Measurements from ENCODE around the gene UGT1A9. TPM values are rescaled to one million over a fixed set of nuclear protein-coding genes. Genes with fewer than 3 reads are reported as not detected.

The UGT1A9 gene
- total RNA-seq, 4 donors from 2014 or later: 4.6 to 18.7 (median 10.5) TPM

GRCh38 chr2:233690444-233690843 is 18.7 kb downstream of the UGT1A9 start:
- H3K9me3 ChIP-seq: no peaks in the 10 kb centered on the region
- no peak for TF ChIP-seq POLR2AphosphoS5 (IDR thresholded peaks at IDR 0.05)
- no peak for TF ChIP-seq EP300 (IDR thresholded peaks at IDR 0.05; ENCODE audit: low read depth)
- no peak for TF ChIP-seq POLR2A (IDR thresholded peaks at IDR 0.05)
- no peak for TF ChIP-seq CTCF (IDR thresholded peaks at IDR 0.05)
- H3K27ac ChIP-seq: peak overlapping the region in 3 of 4 donors; percentile 66 to 80 (median 74)
- WGBS, 2 donors (ENCODE audit: low coverage in 1 of 2): 53 to 55% methylated on average over 4 of the region's 4 CpGs
- H3K4me3 ChIP-seq: no peak overlapping the region
- no peaks in the 10 kb centered on the region for H3K36me3 ChIP-seq
- in situ Hi-C loops (cut with MboI; ENCODE audit: low pct_ligation_motif_present in 1 of 4, low pct_unique_long_range_greater_than_20kb in 1 of 4, low sequenced_read_pairs in 3 of 4) (no loop called here), intact Hi-C loops (cut with DNase I; ENCODE audit: low total_unique reads) (no loop called here)
- no peak for DNase-seq
- H3K27me3 ChIP-seq: no peaks in the 10 kb centered on the region
- peaks cover 0 to 39% (median 30%) of the 10 kb centered on the region in 4 donors for H3K4me1 ChIP-seq

GRCh38 chr2:233691443-233692433 is 20.0 kb downstream of the UGT1A9 start:
- in situ Hi-C loops (cut with MboI; ENCODE audit: low pct_ligation_motif_present in 1 of 4, low pct_unique_long_range_greater_than_20kb in 1 of 4, low sequenced_read_pairs in 3 of 4): no loop called here
- Histone ChIP-seq H3K9me3 (no peaks in the 10 kb centered on the region), H3K36me3 (no peaks in the 10 kb centered on the region), H3K4me1 (peaks cover 0 to 37% (median 30%) of the 10 kb centered on the region in 4 donors), H3K27ac (peak overlapping the region; percentile 42 to 80 (median 70)), H3K4me3 (no peak overlapping the region), H3K27me3 (no peaks in the 10 kb centered on the region)
- WGBS, 2 donors (ENCODE audit: low coverage in 1 of 2): 43 to 47% methylated on average over 6 to 11 of the region's 11 CpGs
- TF ChIP-seq POLR2AphosphoS5 (IDR thresholded peaks at IDR 0.05) (peak in 2 of 3 donors; percentile 3 to 38), CTCF (IDR thresholded peaks at IDR 0.05) (no peak), EP300 (IDR thresholded peaks at IDR 0.05; ENCODE audit: low read depth) (no peak)
- intact Hi-C loops (cut with DNase I; ENCODE audit: low total_unique reads): no loop called here
- peak; percentile 69 for DNase-seq

- H3K4me3 ChIP-seq: no peak within 1 kb of the TSS
- no peaks in the 10 kb centered on the region for H3K36me3 ChIP-seq
- TF ChIP-seq CTCF (IDR thresholded peaks at IDR 0.05): no peak
- no peak for TF ChIP-seq POLR2A (IDR thresholded peaks at IDR 0.05)
- TF ChIP-seq POLR2AphosphoS5 (IDR thresholded peaks at IDR 0.05): no peak
- TF ChIP-seq EP300 (IDR thresholded peaks at IDR 0.05; ENCODE audit: low read depth): no peak
- DNase-seq: no peak
- H3K27me3 ChIP-seq: no peaks in the 10 kb centered on the region
- peak within 1 kb of the TSS; percentile 42 to 80 (median 70) for H3K27ac ChIP-seq
- H3K4me1 ChIP-seq: peaks cover 0 to 37% (median 30%) of the 10 kb centered on the region in 4 donors
- H3K9me3 ChIP-seq: no peaks in the 10 kb centered on the region
- in situ Hi-C loops (cut with MboI; ENCODE audit: low pct_ligation_motif_present in 1 of 4, low pct_unique_long_range_greater_than_20kb in 1 of 4, low sequenced_read_pairs in 3 of 4): no loop called here
- WGBS, 2 donors (ENCODE audit: low coverage in 1 of 2): 53 to 66% methylated on average over 2 to 4 of the region's 4 CpGs
- intact Hi-C loops (cut with DNase I; ENCODE audit: low total_unique reads): no loop called here
Measured at GRCh38 chr2:233692648-233693047, 20.9 kb downstream of the UGT1A9 start, which contains the start of gene UGT1A6. UGT1A6 (plus strand) TSS chr2:233692890; CDS start chr2:233693005, 115 bp downstream.

- in situ Hi-C loops (cut with MboI; ENCODE audit: low pct_ligation_motif_present in 1 of 4, low pct_unique_long_range_greater_than_20kb in 1 of 4, low sequenced_read_pairs in 3 of 4) (no loop called here), intact Hi-C loops (cut with DNase I; ENCODE audit: low total_unique reads) (no loop called here)
- H3K27ac ChIP-seq: no peak overlapping the region
- H3K9me3 ChIP-seq: no peaks in the 10 kb centered on the region
- 57 to 69% methylated on average over 1 to 6 of the region's 6 CpGs for WGBS, 2 donors (ENCODE audit: low coverage in 1 of 2)
- peaks cover 0 to 31% (median 25%) of the 10 kb centered on the region in 4 donors for H3K4me1 ChIP-seq
- no peaks in the 10 kb centered on the region for H3K36me3 ChIP-seq
- no peak for DNase-seq
- H3K4me3 ChIP-seq: no peak overlapping the region
- no peaks in the 10 kb centered on the region for H3K27me3 ChIP-seq
- TF ChIP-seq CTCF (IDR thresholded peaks at IDR 0.05) (no peak), POLR2A (IDR thresholded peaks at IDR 0.05) (no peak), EP300 (IDR thresholded peaks at IDR 0.05; ENCODE audit: low read depth) (no peak)
Measured at GRCh38 chr2:233693963-233694362, 22.3 kb downstream of the UGT1A9 start.

All from transverse colon (tissue), 4 donors.